Measurements from ENCODE around the gene NCKAP5. TPM values are rescaled to one million over a fixed set of nuclear protein-coding genes. Genes with fewer than 3 reads are reported as not detected.

The NCKAP5 gene
- total and polyA plus RNA-seq, 2 of the 8 experiments (the other 6 are each of a cell fraction or from before 2014, with no cell fraction given), result 0.27 to 0.86 TPM

GRCh38 chr2:133516405-133517026 lies 51.7 kb downstream of the NCKAP5 start:
- Histone ChIP-seq H2BK15ac (ENCODE audit: low read length) (no peak overlapping the region), H2BK5ac (ENCODE audit: low read depth, low read length) (no peak overlapping the region), H3K56ac (replicated peaks; ENCODE audit: insufficient read length, low read depth, low read length) (no peak overlapping the region), H4K8ac (ENCODE audit: extremely low read depth, insufficient read depth, low read length) (no peak overlapping the region), H3K27me3 (replicated peaks in 1 of 4; ENCODE audit: control insufficient read depth in 3 of 4, extremely low read depth in 1 of 4, insufficient read depth in 3 of 4, low read length in 3 of 4) (peaks cover 3 to 12% (median 7%) of the 10 kb centered on the region in 4 experiments; a peak in 6 of 7 replicates), H3K4me3 (ENCODE audit: extremely low read depth in 1 of 4, insufficient read depth in 2 of 4, low read depth in 3 of 4, low read length in 4 of 4) (no peak overlapping the region), H3K23me2 (ENCODE audit: low read depth, low read length) (peaks cover 2% of the 10 kb centered on the region; the same call in 1 of the 2 replicates), H3K4ac (replicated peaks; ENCODE audit: insufficient read length, low read depth, low read length) (no peak overlapping the region), H3K79me2 (ENCODE audit: control insufficient read depth in 1 of 2, insufficient read depth in 2 of 2, low read length in 2 of 2) (no peaks in the 10 kb centered on the region), H2BK20ac (ENCODE audit: low read length) (no peak overlapping the region), H4K5ac (ENCODE audit: insufficient read length, low read depth, low read length) (no peak overlapping the region), H3K9ac (replicated peaks in 1 of 4; ENCODE audit: extremely low read depth in 1 of 4, low read depth in 3 of 4, low read length in 3 of 4) (no peak overlapping the region), H3K79me1 (ENCODE audit: low read depth, low read length) (no peaks in the 10 kb centered on the region), H4K91ac (replicated peaks; ENCODE audit: insufficient read length, low read length) (no peak overlapping the region), H3K14ac (ENCODE audit: insufficient read length) (no peak overlapping the region), H3K27ac (ENCODE audit: low read depth, low read length) (no peak overlapping the region), H3K4me2 (ENCODE audit: insufficient read depth in 1 of 2, low read depth in 2 of 2, low read length in 2 of 2) (no peak overlapping the region), H3K36me3 (ENCODE audit: control insufficient read depth in 2 of 4, insufficient read depth in 4 of 4, low read length in 3 of 4) (no peaks in the 10 kb centered on the region), H2BK12ac (ENCODE audit: low read depth, low read length) (no peak overlapping the region), H2BK120ac (replicated peaks; ENCODE audit: low read depth, low read length) (no peak overlapping the region), H4K20me1 (replicated peaks in 1 of 2; ENCODE audit: control insufficient read depth in 1 of 2, insufficient read depth in 2 of 2, low read length in 2 of 2) (no peaks in the 10 kb centered on the region), H3K9me3 (ENCODE audit: insufficient read depth in 2 of 2, low read depth in 1 of 2, low read length in 1 of 2) (no peaks in the 10 kb centered on the region), H2AK5ac (ENCODE audit: low read depth, low read length) (no peak overlapping the region), H3K23ac (ENCODE audit: insufficient read length) (no peak overlapping the region), H2AFZ (ENCODE audit: low read length) (no peak overlapping the region), H3K4me1 (replicated peaks in 1 of 4; ENCODE audit: control insufficient read depth in 3 of 4, insufficient read depth in 4 of 4, low read length in 3 of 4) (no peaks in the 10 kb centered on the region), H3K18ac (ENCODE audit: extremely low read depth, low read length) (no peak overlapping the region)
- no peak for DNase-seq (ENCODE audit: low read depth in 1 of 2, low spot score in 2 of 2)
- POLR2A ChIA-PET (ENCODE audit: partially characterized antibody), result no interaction called here
- 91% methylated on average over 6 of the region's 6 CpGs; no CpG with 5 or more reads in 1 of the 2 experiments for WGBS, 2 experiments (ENCODE audit: extremely low coverage in 1 of 2, insufficient coverage in 1 of 2, insufficient read length in 1 of 2, insufficient replicate concordance in 2 of 2, low coverage in 1 of 2, low lambda C conversion rate in 2 of 2, missing lambda C conversion rate in 1 of 2)
- FAIRE-seq, result no peak
- CTCF ChIA-PET (ENCODE audit: partially characterized antibody), result interaction anchor here (0.7 to 6.3 kb wide), 7 partner anchors 41 to 605 kb away, joined by 3 to 32 read pairs (median 4); no protein-coding TSS in a partner anchor
- TF ChIP-seq RXRA (IDR thresholded peaks at IDR 0.05; ENCODE audit: insufficient read depth, low read depth, low read length), result no peak
- no peak for TF ChIP-seq ZNF274 (IDR thresholded peaks at IDR 0.05; ENCODE audit: borderline replicate concordance, extremely low read depth, low read length)
- TF ChIP-seq RNF2 (IDR thresholded peaks at IDR 0.05; ENCODE audit: borderline replicate concordance, low read depth, low read length, missing control alignments, poor library complexity, severe bottlenecking), result no peak
- TF ChIP-seq TCF12 (IDR thresholded peaks at IDR 0.05; ENCODE audit: low read depth, low read length), result no peak
- no peak for TF ChIP-seq FOSL1 (IDR thresholded peaks at IDR 0.05; ENCODE audit: insufficient read depth, low read depth, low read length)
- no peak for TF ChIP-seq BRCA1 (IDR thresholded peaks at IDR 0.05; ENCODE audit: low read depth, low read length)
- no peak for TF ChIP-seq SP1 (IDR thresholded peaks at IDR 0.05; ENCODE audit: low read depth, low read length)
- TF ChIP-seq CHD2 (IDR thresholded peaks at IDR 0.05; ENCODE audit: low read length), result no peak
- TF ChIP-seq TAF7 (optimal IDR thresholded peaks at IDR 0.05; ENCODE audit: borderline replicate concordance, low read depth, low read length), result no peak
- no peak for TF ChIP-seq POLR2AphosphoS5 (IDR thresholded peaks at IDR 0.05; ENCODE audit: low read depth, low read length)
- no peak for TF ChIP-seq TAF1 (IDR thresholded peaks at IDR 0.05; ENCODE audit: low read depth, low read length)
- no peak for TF ChIP-seq KDM4A (IDR thresholded peaks at IDR 0.05; ENCODE audit: low read depth, low read length, severe bottlenecking)
- TF ChIP-seq ATF3 (IDR thresholded peaks at IDR 0.05; ENCODE audit: insufficient read depth, low read depth, low read length), result no peak
